Retinal pigment epithelial cell (primary cell): ENCODE measurements around the gene DOCK4.

Source experiments
- DNase-seq: peaks from one replicate; pipeline ENCODE4 v3.0.0-alpha.2; 2010; ENCODE audit warnings: low read depth
- H3K4me3 ChIP-seq: 2 replicates; pipeline ENCODE4 v1.5.1; 2011; ENCODE audit warnings: mild to moderate bottlenecking, low read length, control low read depth, moderate library complexity
- CTCF ChIP-seq: conservative IDR thresholded peaks from 2 replicates; pipeline ENCODE4 v1.5.1; 2011; ENCODE audit warnings: low read depth, low read length, control low read depth, inconsistent platforms

Gene DOCK4

GRCh38 chr7:112022128-112022527 is 184.1 kb downstream of the DOCK4 start:
- no peak overlapping the region for H3K4me3 ChIP-seq
- TF ChIP-seq CTCF = no peak
- no peak for DNase-seq

GRCh38 chr7:112021379-112022044 is 184.7 kb downstream of the DOCK4 start:
- no peak for DNase-seq
- TF ChIP-seq CTCF = no peak
- no peak overlapping the region for H3K4me3 ChIP-seq

- TF ChIP-seq CTCF = no peak
- H3K4me3 ChIP-seq = no peak overlapping the region
- DNase-seq = no peak
Observed at GRCh38 chr7:112020800-112021199, 185.4 kb downstream of the DOCK4 start.

- DNase-seq = no peak
- TF ChIP-seq CTCF = no peak
- H3K4me3 ChIP-seq = no peak overlapping the region
Observed at GRCh38 chr7:112019932-112020331, 186.3 kb downstream of the DOCK4 start.

GRCh38 chr7:112018305-112019030 is 187.7 kb downstream of the DOCK4 start:
- TF ChIP-seq CTCF = no peak
- no peak for DNase-seq
- H3K4me3 ChIP-seq = no peak overlapping the region

- TF ChIP-seq CTCF = no peak
- no peak overlapping the region for H3K4me3 ChIP-seq
- DNase-seq = no peak
Observed at GRCh38 chr7:112015146-112015545, 191.1 kb downstream of the DOCK4 start.

GRCh38 chr7:112014347-112014746 is 191.9 kb downstream of the DOCK4 start:
- H3K4me3 ChIP-seq = no peak overlapping the region
- TF ChIP-seq CTCF = no peak
- no peak for DNase-seq
